Measurements from ENCODE around the gene SH2B2.
"Not testable (repeated sequence)": the region's sequence is repeated elsewhere in the genome, so short reads cannot be mapped to it uniquely, and the experiment has no call there.

The SH2B2 gene

GRCh38 chr7:102330666-102331460 lies 44.2 kb downstream of the SH2B2 start:
- DNase-seq (ENCODE audit: low read depth, low spot score) = not testable (repeated sequence)

GRCh38 chr7:102335574-102335973 lies 48.9 kb downstream of the SH2B2 start:
- DNase-seq (ENCODE audit: low read depth, low spot score) = not testable (repeated sequence)

GRCh38 chr7:102337002-102337401 lies 50.3 kb downstream of the SH2B2 start:
- DNase-seq (ENCODE audit: low read depth, low spot score) = not testable (repeated sequence)

DNA sequence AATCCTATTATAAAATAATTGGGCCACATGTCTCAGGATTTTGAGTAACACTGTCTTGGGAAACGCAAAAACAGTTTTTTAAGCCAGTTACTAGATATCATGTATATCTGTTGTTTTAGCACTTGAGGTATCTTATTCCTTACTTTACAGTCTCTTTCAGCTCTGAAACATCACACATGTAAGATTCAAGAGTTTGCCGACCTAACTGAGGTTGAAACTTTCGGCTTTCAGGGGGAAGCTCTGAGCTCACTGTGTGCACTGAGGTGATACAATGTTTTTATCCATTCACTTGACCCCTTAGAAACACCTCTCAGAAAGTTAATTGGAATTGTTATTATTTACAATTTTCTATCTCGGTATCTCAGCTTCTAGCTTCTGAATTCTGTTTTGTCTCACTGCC lies 50.8 kb downstream of the SH2B2 start:
- not testable (repeated sequence) for DNase-seq (ENCODE audit: low read depth, low spot score)

DNA sequence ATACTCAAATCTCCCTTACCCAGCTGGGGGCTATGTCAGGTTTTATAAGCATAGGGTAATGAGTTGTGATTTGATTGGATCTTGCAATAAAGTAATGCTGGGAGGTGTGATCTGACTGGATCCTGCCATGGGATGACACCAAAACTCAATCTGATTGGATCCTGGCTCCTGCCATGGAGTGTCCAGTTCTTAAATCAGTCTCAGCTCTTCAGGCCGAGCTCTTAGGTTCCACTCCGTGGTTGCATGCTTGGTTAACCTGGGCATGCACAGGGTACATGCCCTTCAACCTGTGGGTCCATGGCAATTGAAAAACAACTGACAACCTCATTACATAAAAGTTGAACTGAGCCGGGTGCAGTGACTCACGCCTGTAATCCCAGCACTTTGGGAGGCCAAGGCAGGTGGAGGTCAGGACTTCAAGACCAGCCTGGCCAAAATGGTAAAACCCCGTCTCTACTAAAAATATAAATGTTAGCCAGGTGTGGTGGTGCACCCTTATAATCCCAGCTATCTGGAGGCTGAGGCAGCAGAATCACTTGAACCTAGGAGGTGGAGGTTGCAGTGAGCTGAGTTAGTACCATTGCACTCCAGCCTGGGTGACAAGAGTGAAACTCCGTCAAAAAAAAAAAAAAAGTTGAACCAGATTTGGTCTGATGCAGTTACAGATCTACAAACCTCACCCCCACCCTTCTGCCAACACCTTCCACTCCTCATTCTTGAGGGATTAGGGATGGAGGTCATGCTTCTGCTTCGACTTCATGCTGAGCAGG lies 54.1 kb downstream of the SH2B2 start:
- not testable (repeated sequence) for DNase-seq (ENCODE audit: low read depth, low spot score)

GRCh38 chr7:102346983-102347382 lies 60.3 kb downstream of the SH2B2 start:
- DNase-seq (ENCODE audit: low read depth, low spot score) = not testable (repeated sequence)

DNA sequence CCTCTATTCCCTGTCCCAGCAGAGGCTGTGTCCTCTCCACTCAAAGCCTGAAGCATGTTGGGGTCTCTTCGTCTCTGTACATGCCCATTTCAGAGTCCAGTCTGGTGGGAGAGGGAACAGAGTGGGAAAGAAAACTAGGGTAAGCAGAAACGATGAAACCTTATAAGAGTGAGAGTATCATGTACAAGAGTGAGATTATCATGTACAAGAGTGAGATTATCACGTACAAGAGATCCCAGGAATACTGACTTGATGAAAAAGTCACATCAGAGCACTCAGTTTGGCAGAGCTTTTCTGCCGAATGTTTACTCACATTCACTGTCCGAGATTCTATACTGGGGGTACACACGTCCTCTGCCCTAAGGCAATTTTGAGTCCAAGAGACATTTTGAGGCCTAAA lies 69.7 kb downstream of the SH2B2 start, which contains the start of gene SPDYE6:
TSS of gene SPDYE6 (minus strand) at position 101 of the 400 bp plus-strand sequence. CDS start 421 bp downstream, outside the sequence.
- DNase-seq (ENCODE audit: low read depth, low spot score) = not testable (repeated sequence)

GRCh38 chr7:102363549-102364393 lies 77.1 kb downstream of the SH2B2 start:
- DNase-seq (ENCODE audit: low read depth, low spot score) = peak; percentile 98

- not testable (repeated sequence) for DNase-seq (ENCODE audit: low read depth, low spot score)
Observed at GRCh38 chr7:102364394-102364886, 77.8 kb downstream of the SH2B2 start.

DNA sequence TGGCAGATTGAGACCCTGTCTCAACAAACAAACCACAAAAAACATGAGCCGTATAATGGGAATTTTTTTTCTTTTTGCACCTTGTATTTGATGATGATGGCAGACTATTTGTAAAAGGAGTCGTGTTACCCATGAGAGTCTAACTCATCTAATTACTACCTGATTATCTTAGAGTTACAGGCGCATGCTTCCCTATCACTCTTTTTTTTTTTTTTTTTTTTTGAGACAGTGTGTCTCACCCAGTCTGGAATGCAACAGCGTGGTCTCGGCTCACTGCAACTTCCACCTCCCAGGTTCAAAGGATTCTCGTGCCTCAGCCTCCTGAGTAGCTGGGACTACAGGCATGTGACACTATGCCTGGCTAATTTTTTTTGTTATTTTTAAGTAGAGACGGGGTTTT lies 78.7 kb downstream of the SH2B2 start:
- DNase-seq (ENCODE audit: low read depth, low spot score) = not testable (repeated sequence)

- not testable (repeated sequence) for DNase-seq (ENCODE audit: low read depth, low spot score)
Observed at GRCh38 chr7:102370038-102370437, 83.4 kb downstream of the SH2B2 start.

Data from iPS DF 19.7 (cell line).